IMR-90 (cell line): ENCODE measurements around the gene C11orf42.

Source experiments
- BHLHE40 ChIP-seq: fragments of 150-350 bp; IDR thresholded peaks from 2 replicates; pipeline ENCODE4 v1.6.1; 2016; ENCODE audit warnings: mild to moderate bottlenecking, low read depth, low read length
- CEBPB ChIP-seq: IDR thresholded peaks from 2 replicates; pipeline ENCODE4 v1.6.1; 2012; ENCODE audit warnings: low read depth, low read length, improper control_type of control experiment
- CHD1 ChIP-seq: IDR thresholded peaks from 2 replicates; pipeline ENCODE4 v1.6.1; 2012; ENCODE audit warnings: low read depth, low read length, improper control_type of control experiment
- MXI1 ChIP-seq: IDR thresholded peaks from 2 replicates; pipeline ENCODE4 v1.6.1; 2012; ENCODE audit warnings: low read depth, mild to moderate bottlenecking, low read length, moderate library complexity, borderline replicate concordance
- POLR2A ChIP-seq: IDR thresholded peaks from 2 replicates; pipeline ENCODE4 v1.6.1; 2012; ENCODE audit warnings: mild to moderate bottlenecking, low read depth, low read length
- RAD21 ChIP-seq: IDR thresholded peaks from 2 replicates; pipeline ENCODE4 v1.6.1; 2012; ENCODE audit warnings: low read length, improper control_type of control experiment
- RCOR1 ChIP-seq: IDR thresholded peaks from 2 replicates; pipeline ENCODE4 v1.6.1; 2012; ENCODE audit warnings: mild to moderate bottlenecking, low read length, improper control_type of control experiment; ENCODE audit not compliant: insufficient replicate concordance
- RFX5 ChIP-seq: IDR thresholded peaks from 2 replicates; pipeline ENCODE4 v1.8.0; 2012; ENCODE audit warnings: low read depth, mild to moderate bottlenecking, low read length, moderate library complexity
- SMC3 ChIP-seq: fragments of 150-350 bp; IDR thresholded peaks from 2 replicates; pipeline ENCODE4 v1.6.1; 2016; ENCODE audit warnings: low read depth, mild to moderate bottlenecking, antibody characterized with exemption, low read length, moderate library complexity
- TF ChIP-seq, protein P1 (sequence below): conservative IDR thresholded peaks from 2 replicates; pipeline ENCODE4 v1.5.1; 2012; ENCODE audit warnings: mild to moderate bottlenecking, low read depth, low read length, improper control_type of control experiment
- TF ChIP-seq, protein P2 (sequence below): fragments of 150-350 bp; IDR thresholded peaks from 2 replicates; pipeline ENCODE4 v1.6.1; 2016; ENCODE audit warnings: low read depth, mild to moderate bottlenecking, low read length, moderate library complexity, borderline replicate concordance
- TF ChIP-seq, protein P3 (sequence below): fragments of 150-350 bp; IDR thresholded peaks from 2 replicates; pipeline ENCODE4 v1.6.1; 2017; ENCODE audit warnings: mild to moderate bottlenecking, antibody characterized with exemption, low read length, low read depth

DNA sequence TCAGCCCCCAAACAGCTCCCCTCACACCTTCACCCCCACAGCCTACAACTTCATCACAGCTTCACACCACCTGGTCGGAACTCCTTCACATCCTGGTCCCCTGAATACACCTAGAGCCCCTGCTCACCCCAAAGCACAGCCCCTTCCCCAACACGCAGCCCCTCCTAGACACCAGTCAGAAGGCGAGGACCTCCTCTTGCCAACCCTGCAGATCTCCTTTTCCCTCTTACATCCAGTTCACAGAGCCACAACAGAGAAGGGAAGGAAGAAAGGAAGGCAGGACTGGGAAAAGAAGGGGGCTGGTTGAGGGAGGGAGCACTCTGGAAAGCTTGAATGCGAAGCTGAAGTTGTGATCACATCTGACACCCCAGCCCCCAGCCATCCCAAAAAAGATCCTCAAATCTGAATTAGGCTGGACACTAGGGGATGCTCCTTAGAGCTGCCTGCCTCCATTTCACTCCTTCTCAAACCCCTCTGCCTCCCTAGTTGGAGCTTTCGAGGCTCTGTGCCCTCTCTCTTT, 54.9 kb downstream of the C11orf42 start:
- TF ChIP-seq POLR2A: no peak
- TF ChIP-seq, protein P1, sequence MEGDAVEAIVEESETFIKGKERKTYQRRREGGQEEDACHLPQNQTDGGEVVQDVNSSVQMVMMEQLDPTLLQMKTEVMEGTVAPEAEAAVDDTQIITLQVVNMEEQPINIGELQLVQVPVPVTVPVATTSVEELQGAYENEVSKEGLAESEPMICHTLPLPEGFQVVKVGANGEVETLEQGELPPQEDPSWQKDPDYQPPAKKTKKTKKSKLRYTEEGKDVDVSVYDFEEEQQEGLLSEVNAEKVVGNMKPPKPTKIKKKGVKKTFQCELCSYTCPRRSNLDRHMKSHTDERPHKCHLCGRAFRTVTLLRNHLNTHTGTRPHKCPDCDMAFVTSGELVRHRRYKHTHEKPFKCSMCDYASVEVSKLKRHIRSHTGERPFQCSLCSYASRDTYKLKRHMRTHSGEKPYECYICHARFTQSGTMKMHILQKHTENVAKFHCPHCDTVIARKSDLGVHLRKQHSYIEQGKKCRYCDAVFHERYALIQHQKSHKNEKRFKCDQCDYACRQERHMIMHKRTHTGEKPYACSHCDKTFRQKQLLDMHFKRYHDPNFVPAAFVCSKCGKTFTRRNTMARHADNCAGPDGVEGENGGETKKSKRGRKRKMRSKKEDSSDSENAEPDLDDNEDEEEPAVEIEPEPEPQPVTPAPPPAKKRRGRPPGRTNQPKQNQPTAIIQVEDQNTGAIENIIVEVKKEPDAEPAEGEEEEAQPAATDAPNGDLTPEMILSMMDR: no peak
- TF ChIP-seq RCOR1: no peak
- TF ChIP-seq, protein P2, sequence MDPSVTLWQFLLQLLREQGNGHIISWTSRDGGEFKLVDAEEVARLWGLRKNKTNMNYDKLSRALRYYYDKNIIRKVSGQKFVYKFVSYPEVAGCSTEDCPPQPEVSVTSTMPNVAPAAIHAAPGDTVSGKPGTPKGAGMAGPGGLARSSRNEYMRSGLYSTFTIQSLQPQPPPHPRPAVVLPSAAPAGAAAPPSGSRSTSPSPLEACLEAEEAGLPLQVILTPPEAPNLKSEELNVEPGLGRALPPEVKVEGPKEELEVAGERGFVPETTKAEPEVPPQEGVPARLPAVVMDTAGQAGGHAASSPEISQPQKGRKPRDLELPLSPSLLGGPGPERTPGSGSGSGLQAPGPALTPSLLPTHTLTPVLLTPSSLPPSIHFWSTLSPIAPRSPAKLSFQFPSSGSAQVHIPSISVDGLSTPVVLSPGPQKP: no peak
- no peak for TF ChIP-seq RAD21
- TF ChIP-seq CEBPB: no peak
- no peak for TF ChIP-seq BHLHE40
- no peak for TF ChIP-seq RFX5
- TF ChIP-seq, protein P3, sequence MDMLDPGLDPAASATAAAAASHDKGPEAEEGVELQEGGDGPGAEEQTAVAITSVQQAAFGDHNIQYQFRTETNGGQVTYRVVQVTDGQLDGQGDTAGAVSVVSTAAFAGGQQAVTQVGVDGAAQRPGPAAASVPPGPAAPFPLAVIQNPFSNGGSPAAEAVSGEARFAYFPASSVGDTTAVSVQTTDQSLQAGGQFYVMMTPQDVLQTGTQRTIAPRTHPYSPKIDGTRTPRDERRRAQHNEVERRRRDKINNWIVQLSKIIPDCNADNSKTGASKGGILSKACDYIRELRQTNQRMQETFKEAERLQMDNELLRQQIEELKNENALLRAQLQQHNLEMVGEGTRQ: no peak
- no peak for TF ChIP-seq SMC3
- TF ChIP-seq CHD1: no peak
- TF ChIP-seq MXI1: no peak
